HuH-7.5 (cell line): ENCODE measurements around the gene HAGH.
"Not testable (repeated sequence)": the region's sequence is repeated elsewhere in the genome, so short reads cannot be mapped to it uniquely, and the experiment has no call there.

Experiments
- DNase-seq: peaks from one replicate; pipeline ENCODE4 v3.0.0; 2011; ENCODE audit warnings: low spot score

Gene HAGH

GRCh38 chr16:1826691-1827573 is at the start of gene HAGH, which contains the start of gene FAHD1:
TSS of gene HAGH (minus strand) at chr16:1826825. CDS start at chr16:1826787, 38 bp downstream.
TSS of gene FAHD1 (plus strand) at chr16:1827206. CDS start at chr16:1827239, 33 bp downstream.
- peak; percentile 99 for DNase-seq

- DNase-seq: not testable (repeated sequence)
Observed at GRCh38 chr16:1876066-1876465, 49.4 kb upstream of the HAGH start.

GRCh38 chr16:1874854-1875253 is 48.2 kb upstream of the HAGH start:
- no peak for DNase-seq

- no peak for DNase-seq
Observed at GRCh38 chr16:1871974-1872635, 45.5 kb upstream of the HAGH start, which contains the start of gene MEIOB. TSS of gene MEIOB (minus strand) at chr16:1872164. CDS start at chr16:1868175, 3,989 bp downstream.

- peak; percentile 31 for DNase-seq
Observed at GRCh38 chr16:1870365-1871082, 43.9 kb upstream of the HAGH start.

GRCh38 chr16:1865902-1866690 is 39.5 kb upstream of the HAGH start:
- DNase-seq: no peak

GRCh38 chr16:1863681-1864460 is 37.2 kb upstream of the HAGH start:
- DNase-seq: no peak

GRCh38 chr16:1862394-1862793 is 35.8 kb upstream of the HAGH start:
- DNase-seq: no peak

- no peak for DNase-seq
Observed at GRCh38 chr16:1861730-1862129, 35.1 kb upstream of the HAGH start.

GRCh38 chr16:1859650-1860049 is 33.0 kb upstream of the HAGH start:
- DNase-seq: no peak

- no peak for DNase-seq
Observed at GRCh38 chr16:1858189-1858865, 31.7 kb upstream of the HAGH start.

- DNase-seq: no peak
Observed at GRCh38 chr16:1857433-1858097, 30.9 kb upstream of the HAGH start.

GRCh38 chr16:1851793-1852192 is 25.2 kb upstream of the HAGH start:
- DNase-seq: no peak

GRCh38 chr16:1850981-1851380 is 24.4 kb upstream of the HAGH start:
- DNase-seq: no peak

GRCh38 chr16:1846416-1846815 is 19.8 kb upstream of the HAGH start:
- DNase-seq: no peak

- no peak for DNase-seq
Observed at GRCh38 chr16:1845985-1846384, 19.4 kb upstream of the HAGH start.

- no peak for DNase-seq
Observed at GRCh38 chr16:1839554-1839953, 12.9 kb upstream of the HAGH start.

- no peak for DNase-seq
Observed at GRCh38 chr16:1834096-1834495, 7.5 kb upstream of the HAGH start.

- DNase-seq: no peak
Observed at GRCh38 chr16:1832838-1833454, 6.3 kb upstream of the HAGH start.
